ENCODE data around the gene AGMO.

- TF ChIP-seq POLR2A (IDR thresholded peaks at IDR 0.05): no peak
- TF ChIP-seq, protein P1, sequence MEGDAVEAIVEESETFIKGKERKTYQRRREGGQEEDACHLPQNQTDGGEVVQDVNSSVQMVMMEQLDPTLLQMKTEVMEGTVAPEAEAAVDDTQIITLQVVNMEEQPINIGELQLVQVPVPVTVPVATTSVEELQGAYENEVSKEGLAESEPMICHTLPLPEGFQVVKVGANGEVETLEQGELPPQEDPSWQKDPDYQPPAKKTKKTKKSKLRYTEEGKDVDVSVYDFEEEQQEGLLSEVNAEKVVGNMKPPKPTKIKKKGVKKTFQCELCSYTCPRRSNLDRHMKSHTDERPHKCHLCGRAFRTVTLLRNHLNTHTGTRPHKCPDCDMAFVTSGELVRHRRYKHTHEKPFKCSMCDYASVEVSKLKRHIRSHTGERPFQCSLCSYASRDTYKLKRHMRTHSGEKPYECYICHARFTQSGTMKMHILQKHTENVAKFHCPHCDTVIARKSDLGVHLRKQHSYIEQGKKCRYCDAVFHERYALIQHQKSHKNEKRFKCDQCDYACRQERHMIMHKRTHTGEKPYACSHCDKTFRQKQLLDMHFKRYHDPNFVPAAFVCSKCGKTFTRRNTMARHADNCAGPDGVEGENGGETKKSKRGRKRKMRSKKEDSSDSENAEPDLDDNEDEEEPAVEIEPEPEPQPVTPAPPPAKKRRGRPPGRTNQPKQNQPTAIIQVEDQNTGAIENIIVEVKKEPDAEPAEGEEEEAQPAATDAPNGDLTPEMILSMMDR (IDR thresholded peaks at IDR 0.05): no peak
Observed at GRCh38 chr7:15257689-15258088, 304.1 kb downstream of the AGMO start.

All from testis (tissue), 2 donors.